Measurements from ENCODE around the gene PNLDC1.
A peak's percentile ranks its signal among the peaks of the same experiment; 100 is the strongest.
"Not testable (repeated sequence)": the region's sequence is repeated elsewhere in the genome, so short reads cannot be mapped to it uniquely, and the experiment has no call there.

The PNLDC1 gene

DNA sequence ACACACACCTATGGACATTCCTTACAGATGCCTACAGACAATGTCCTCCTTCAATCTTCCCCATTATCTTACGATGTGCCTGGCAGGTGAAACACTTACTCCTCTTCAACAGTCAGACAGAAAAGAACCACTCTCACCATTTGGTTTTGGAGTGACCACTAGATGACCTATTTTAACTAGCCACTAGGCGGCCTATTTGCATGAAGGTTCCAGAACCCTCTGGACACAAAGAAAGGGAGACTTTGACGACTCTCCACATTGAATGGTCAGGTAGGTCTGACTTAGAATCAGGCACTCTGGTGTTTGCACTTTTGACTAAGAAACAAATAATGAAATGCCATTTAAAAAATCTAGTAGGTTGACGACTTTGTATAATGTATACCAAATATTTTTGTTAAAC, 42.0 kb downstream of the PNLDC1 start:
- no peak for DNase-seq (ENCODE audit: extremely low read depth, low read depth)
- TF ChIP-seq, protein P1, sequence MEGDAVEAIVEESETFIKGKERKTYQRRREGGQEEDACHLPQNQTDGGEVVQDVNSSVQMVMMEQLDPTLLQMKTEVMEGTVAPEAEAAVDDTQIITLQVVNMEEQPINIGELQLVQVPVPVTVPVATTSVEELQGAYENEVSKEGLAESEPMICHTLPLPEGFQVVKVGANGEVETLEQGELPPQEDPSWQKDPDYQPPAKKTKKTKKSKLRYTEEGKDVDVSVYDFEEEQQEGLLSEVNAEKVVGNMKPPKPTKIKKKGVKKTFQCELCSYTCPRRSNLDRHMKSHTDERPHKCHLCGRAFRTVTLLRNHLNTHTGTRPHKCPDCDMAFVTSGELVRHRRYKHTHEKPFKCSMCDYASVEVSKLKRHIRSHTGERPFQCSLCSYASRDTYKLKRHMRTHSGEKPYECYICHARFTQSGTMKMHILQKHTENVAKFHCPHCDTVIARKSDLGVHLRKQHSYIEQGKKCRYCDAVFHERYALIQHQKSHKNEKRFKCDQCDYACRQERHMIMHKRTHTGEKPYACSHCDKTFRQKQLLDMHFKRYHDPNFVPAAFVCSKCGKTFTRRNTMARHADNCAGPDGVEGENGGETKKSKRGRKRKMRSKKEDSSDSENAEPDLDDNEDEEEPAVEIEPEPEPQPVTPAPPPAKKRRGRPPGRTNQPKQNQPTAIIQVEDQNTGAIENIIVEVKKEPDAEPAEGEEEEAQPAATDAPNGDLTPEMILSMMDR (IDR thresholded peaks at IDR 0.05; ENCODE audit: low read depth, low read length), result peak; percentile 30

DNA sequence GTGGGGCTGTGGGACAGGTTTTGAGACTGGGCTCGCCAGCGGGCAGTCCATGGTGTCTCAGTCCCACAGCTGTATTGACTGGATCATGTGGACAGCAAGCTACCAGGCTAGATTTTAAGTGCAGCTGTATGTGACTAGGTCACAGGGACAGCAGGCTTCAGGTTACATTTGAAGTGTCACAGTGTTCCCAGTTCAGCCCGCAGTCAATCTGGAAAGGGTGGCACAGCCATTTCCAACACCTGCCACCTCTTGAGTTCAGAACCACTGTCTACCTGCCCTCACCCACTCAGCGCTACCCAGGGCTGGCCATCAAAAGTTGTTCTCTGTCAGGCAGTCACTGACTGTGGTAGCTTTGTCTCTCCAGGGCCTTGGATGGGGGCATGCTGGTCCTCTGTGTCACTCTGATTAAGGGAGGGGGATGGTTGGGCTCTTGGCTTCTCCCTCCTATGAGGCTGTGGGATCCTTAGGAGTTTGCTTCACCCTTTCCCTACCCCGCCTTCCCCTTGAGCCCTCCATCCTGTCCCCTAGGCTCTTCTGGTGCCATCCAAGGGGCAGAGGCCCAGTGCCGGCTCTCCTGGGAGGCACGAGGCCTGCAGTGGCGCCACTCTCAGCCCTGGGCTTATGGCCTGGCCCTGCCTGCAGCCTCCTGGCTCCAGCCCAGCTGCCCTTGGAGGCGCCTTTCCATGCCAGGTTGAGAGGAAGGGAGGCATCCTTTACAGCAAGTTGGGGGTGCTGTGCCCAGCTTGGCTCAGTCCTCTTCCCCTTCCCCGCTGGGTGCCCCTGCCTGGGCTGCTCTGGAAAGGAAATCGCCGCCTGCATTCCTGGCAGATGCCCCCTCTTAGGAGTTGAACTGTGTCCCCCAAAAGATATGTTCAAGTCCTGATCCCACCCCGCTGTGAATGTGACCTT, 44.9 kb downstream of the PNLDC1 start:
- no peak for DNase-seq (ENCODE audit: extremely low read depth, low read depth)
- TF ChIP-seq, protein P1 (IDR thresholded peaks at IDR 0.05; ENCODE audit: low read depth, low read length), result no peak

DNA sequence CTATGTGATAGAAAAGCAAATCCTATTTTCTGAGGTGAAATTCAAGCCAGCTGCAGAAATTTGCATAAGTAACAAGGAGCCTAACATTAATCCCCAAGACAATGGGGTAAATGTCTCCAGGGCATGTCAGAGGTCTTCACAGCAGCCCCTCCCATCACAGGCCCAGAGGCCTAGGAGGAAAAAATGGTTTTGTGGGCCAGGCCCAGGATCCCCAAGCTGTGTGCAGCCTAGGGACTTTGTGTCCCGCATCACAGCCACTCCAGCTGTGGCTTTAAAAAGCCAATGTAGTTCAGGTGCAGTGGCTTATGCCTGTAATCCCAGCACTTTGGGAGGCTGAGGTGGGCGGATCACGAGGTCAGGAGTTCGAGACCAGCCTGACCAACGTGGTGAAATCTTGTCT, 48.5 kb downstream of the PNLDC1 start:
- not testable (repeated sequence) for DNase-seq (ENCODE audit: extremely low read depth, low read depth)

DNA sequence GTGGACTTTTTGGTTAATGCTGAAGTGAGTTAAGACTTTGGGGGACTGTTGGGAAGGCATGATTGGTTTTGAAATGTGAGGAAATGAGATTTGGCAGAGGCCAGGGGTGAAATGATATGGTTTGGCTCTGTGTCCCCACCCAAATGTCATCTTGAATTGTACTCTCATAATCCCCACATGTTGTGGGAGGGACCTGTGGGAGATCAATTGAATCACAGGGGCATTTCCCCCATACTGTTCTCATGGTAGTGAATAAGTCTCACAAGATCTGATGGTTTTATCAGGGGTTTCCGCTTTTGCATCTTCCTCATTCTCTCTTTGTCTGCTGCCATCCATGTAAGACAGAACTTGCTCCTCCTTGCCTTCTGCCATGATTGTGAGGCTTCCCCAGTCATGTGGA, 49.8 kb downstream of the PNLDC1 start:
- not testable (repeated sequence) for DNase-seq (ENCODE audit: extremely low read depth, low read depth)

DNA sequence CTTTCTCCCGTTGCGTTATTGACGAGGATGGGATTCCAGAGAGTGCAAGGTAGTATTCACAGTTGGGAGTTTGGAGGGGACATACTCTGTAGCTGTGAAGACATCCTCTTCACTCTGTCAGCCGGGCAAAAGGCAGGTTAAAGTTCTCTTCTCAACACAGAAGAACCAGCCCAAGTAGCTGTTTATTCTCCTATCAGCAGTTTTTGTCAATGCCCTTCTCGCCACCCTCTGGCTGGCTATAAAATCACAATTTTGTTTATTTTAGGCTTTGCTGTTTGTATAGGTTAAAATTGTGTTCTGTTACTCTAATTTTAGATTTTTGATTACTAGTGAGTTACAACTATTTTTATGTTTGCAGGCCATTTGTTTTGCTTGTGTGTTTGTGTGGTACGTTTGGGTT, 52.8 kb downstream of the PNLDC1 start:
- TF ChIP-seq, protein P1 (IDR thresholded peaks at IDR 0.05; ENCODE audit: low read depth, low read length), result peak; percentile 21
- DNase-seq (ENCODE audit: extremely low read depth, low read depth), result no peak

DNA sequence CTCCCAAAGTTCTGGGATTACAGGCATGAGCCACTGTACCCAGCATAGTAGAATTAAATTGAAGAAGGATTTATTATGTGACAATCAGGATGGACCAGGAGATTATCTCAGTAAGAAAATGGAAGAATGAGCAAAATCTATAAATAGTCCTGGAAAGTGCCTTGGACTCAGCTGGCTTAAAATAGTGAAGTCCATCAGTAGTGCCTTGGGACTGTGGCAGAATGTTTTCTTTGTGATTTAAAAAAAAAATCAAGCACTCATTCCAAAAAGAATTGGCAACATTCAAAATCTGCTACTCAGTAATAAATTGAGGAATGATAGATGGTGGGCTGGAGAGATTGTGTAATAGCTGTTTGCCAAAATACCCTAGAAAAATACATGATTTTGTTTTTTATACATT, 53.7 kb downstream of the PNLDC1 start:
- TF ChIP-seq, protein P1 (IDR thresholded peaks at IDR 0.05; ENCODE audit: low read depth, low read length), result no peak
- no peak for DNase-seq (ENCODE audit: extremely low read depth, low read depth)

DNA sequence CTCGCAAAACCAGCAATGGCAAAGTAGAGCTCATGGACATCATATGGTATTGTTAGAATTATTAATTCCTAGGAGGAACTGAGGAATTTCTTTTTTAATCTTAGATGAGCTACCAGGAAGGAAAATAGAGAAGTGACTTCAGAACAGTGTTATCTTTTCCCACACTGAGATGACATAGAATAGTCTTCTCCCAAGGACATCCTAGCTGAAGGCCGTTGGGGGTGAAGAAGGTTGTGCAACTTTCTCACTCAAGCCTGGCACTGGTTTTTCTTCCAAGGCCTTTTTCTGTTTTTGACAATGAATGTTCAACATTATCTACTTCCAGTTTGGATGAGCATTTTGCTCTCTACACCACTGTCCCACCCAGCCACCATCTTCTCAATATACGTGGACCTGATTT, 54.9 kb downstream of the PNLDC1 start:
- DNase-seq (ENCODE audit: extremely low read depth, low read depth), result no peak

DNA sequence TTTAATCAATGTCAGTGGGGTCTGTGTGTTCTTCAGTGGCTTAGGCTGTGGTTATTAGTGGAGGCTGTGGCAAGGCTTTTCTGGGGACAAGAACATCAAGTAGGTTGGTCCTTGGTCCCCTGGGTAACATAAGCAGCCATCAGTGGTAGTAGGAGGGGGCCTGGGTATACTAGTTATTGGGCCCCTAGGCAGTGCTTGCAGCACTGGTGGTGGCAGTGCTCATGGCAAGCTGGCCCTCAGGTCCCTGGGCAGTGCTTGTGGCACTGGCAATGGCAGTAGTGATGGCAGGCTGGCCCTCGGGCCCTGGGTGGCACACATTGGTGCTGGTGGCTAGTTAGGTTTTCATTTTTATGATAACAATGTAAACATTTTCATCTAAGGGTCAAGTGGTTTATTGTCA, 58.2 kb downstream of the PNLDC1 start:
- TF ChIP-seq, protein P1 (IDR thresholded peaks at IDR 0.05; ENCODE audit: low read depth, low read length), result no peak
- DNase-seq (ENCODE audit: extremely low read depth, low read depth), result no peak

More for the DNA sequence above, 54.9 kb downstream of the PNLDC1 start:
- TF ChIP-seq, protein P1 (IDR thresholded peaks at IDR 0.05; ENCODE audit: low read depth, low read length), result no peak

Measured in AG09319 (cell line).